H1 (cell line): Measurements from ENCODE around the gene COL11A2. TPM values are rescaled to one million over a fixed set of nuclear protein-coding genes. Genes with fewer than 3 reads are reported as not detected.

Source experiments
- CTBP2 ChIP-seq: IDR thresholded peaks from 2 replicates; pipeline ENCODE4 v1.7.0; 2011; ENCODE audit warnings: borderline replicate concordance, mild to moderate bottlenecking, moderate library complexity, mixed read lengths, low read length; ENCODE audit not compliant: insufficient read depth, insufficient read length
- CTCF ChIP-seq, 3 experiments: IDR thresholded peaks; 1 replicate in 2 of 3; 2 replicates in 1 of 3; pipeline versions ENCODE4 v1.5.1 to v1.6.1; 2011; ENCODE audit warnings: low read length in 3 of 3, mild to moderate bottlenecking in 3 of 3, inconsistent platforms in 2 of 3, low read depth in 1 of 3, moderate library complexity in 1 of 3; ENCODE audit not compliant: insufficient read depth in 1 of 3; ENCODE audit errors: control extremely low read depth in 1 of 3
- TBP ChIP-seq: IDR thresholded peaks from 2 replicates; pipeline ENCODE4 v1.6.1; 2011; ENCODE audit warnings: low read depth, low read length, improper control_type of control experiment
- polyA plus RNA-seq, 7 experiments: library from polyadenylated mRNA; depleted of rRNA in 3 of 7; stranded (reverse) in 5 of 7; unstranded in 2 of 7; fragments of >200 nt in 5 of 7; fragments of 200-250 nt in 2 of 7; gene quantifications; 1 replicate in 5 of 7; 2 replicates in 1 of 7; 4 replicates in 1 of 7; pipeline versions ENCODE4 v1.2.1 to v1.2.3, GENCODE V29; 2011 to 2013; ENCODE audit warnings: missing spikeins in 2 of 7, mixed read lengths in 2 of 7
- total RNA-seq: library from RNA; stranded (reverse); fragmentation: NEBNext Ultra II Directional; extraction: Animal tissue kit (Norgen Biotek cat#: 25700); gene quantifications from 2 replicates; pipeline ENCODE4 v1.2.1, GENCODE V29; 2021

COL11A2 gene
- total and polyA plus RNA-seq, 2 of the 8 experiments (the other 6 are each of a cell fraction or from before 2014, with no cell fraction given), result 2.8 to 3.8 TPM

DNA sequence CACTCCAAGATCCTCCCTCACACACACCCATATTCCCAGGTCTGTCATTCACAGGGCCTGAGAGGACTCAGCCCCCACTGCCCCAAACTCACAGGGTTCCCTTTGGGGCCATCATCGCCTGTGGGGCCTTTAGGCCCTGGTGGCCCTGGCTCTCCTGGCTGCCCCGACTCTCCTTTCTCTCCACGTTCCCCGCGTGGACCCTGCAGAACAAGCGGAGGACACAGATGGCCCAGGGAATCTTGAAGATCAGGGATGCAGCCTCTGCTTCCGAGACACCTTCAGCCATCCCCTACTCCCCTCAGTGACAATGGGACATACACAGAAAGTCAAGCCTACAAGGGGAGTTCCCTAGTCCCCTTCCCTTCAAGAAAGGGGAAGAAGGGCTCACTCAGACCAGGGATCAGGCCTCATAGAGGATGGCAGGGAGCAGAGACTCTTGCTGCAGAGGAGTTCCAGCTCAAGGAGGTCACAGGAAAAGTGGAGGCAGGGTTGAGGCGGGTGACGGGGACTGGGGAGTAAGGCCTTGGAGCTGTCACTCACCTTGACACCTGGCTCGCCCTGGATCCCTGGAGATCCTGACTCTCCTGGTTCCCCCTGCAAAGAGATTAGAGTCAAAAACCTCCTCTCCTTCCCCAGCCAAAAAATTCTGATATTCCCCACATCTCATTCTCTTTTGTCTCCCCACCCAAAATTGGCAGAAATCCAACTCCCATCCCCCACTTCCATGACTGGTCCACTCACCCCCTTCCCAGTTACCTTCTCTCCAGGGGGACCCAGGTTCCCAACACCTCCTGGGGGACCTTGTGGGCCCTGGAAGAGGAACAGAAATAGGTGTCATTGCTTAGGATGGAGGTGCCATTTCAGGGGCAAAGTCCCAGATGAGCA lies 22.7 kb downstream of the COL11A2 start (continued):
- no peak for TF ChIP-seq CTCF (IDR thresholded peaks at IDR 0.05; ENCODE audit: control extremely low read depth in 1 of 3, insufficient read depth in 1 of 3, low read depth in 1 of 3, low read length in 3 of 3)
- no peak for TF ChIP-seq CTBP2
- no peak for TF ChIP-seq TBP
